H1 (cell line): Measurements from ENCODE around the gene KCNQ2. TPM values are rescaled to one million over a fixed set of nuclear protein-coding genes. Genes with fewer than 3 reads are reported as not detected.
A peak's percentile ranks its signal among the peaks of the same experiment; 100 is the strongest.

Experiments
- CTCF ChIA-PET: fragments of 300-600 bp; sonication (Branson Sonifier 250); formaldehyde crosslinking; loops from one replicate; lab custom pipeline; 2021; ENCODE audit not compliant: partially characterized antibody; lab: Charles Lee
- POLR2A ChIA-PET: fragments of 300-600 bp; sonication (Branson Sonifier 250); formaldehyde crosslinking; loops from one replicate; lab custom pipeline; 2021; ENCODE audit warnings: inconsistent platforms; ENCODE audit not compliant: partially characterized antibody; lab: Charles Lee
- DNase-seq, 2 experiments: peaks; one replicate each; pipeline versions ENCODE4 v3.0.0 to v3.0.0-alpha.2; 2010 to 2022; ENCODE audit warnings: low spot score in 2 of 2, low read depth in 1 of 2, mixed read lengths in 1 of 2
- FAIRE-seq: peaks from 2 replicates; lab custom pipeline; 2011; peaks lifted over from hg19 to GRCh38; lab: Jason Lieb, UNC
- H2AFZ ChIP-seq: 2 replicates; pipeline ENCODE4 v1.8.1; 2012; ENCODE audit warnings: low read length, inconsistent platforms
- H2AK5ac ChIP-seq: 2 replicates; pipeline ENCODE4 v1.6.1; 2013; ENCODE audit warnings: low read depth, low read length
- H2BK120ac ChIP-seq: replicated peaks from 2 replicates; pipeline ENCODE3; 2013; ENCODE audit warnings: low read depth, low read length, inconsistent platforms
- H2BK12ac ChIP-seq: 2 replicates; pipeline ENCODE4 v1.6.1; 2013; ENCODE audit warnings: low read depth, low read length
- H2BK15ac ChIP-seq: 2 replicates; pipeline ENCODE4 v1.6.1; 2013; ENCODE audit warnings: low read length
- H2BK20ac ChIP-seq: 2 replicates; pipeline ENCODE4 v1.6.1; 2013; ENCODE audit warnings: low read length
- H2BK5ac ChIP-seq: 2 replicates; pipeline ENCODE4 v1.6.1; 2013; ENCODE audit warnings: low read depth, low read length
- H3K14ac ChIP-seq: 2 replicates; pipeline ENCODE4 v1.6.1; 2013; ENCODE audit warnings: inconsistent platforms; ENCODE audit not compliant: insufficient read length
- H3K18ac ChIP-seq: 2 replicates; pipeline ENCODE4 v1.6.1; 2013; ENCODE audit warnings: low read length; ENCODE audit errors: extremely low read depth
- H3K23ac ChIP-seq: 2 replicates; pipeline ENCODE4 v1.6.1; 2013; ENCODE audit warnings: inconsistent platforms; ENCODE audit not compliant: insufficient read length
- H3K23me2 ChIP-seq: 2 replicates; pipeline ENCODE4 v1.6.1; 2013; ENCODE audit warnings: low read depth, low read length
- H3K27ac ChIP-seq: 2 replicates; pipeline ENCODE4 v1.6.1; 2011; ENCODE audit warnings: low read depth, low read length, inconsistent platforms
- H3K27me3 ChIP-seq, 4 experiments: replicated peaks in 1 of 4; 1 replicate in 1 of 4; 2 replicates in 3 of 4; pipeline versions ENCODE4 v1.6.1 to v1.8.1; 2011 to 2013; ENCODE audit warnings: low read length in 3 of 4, mild to moderate bottlenecking in 3 of 4, inconsistent platforms in 2 of 4, mixed read lengths in 2 of 4, moderate library complexity in 1 of 4; ENCODE audit not compliant: control insufficient read depth in 3 of 4, insufficient read depth in 3 of 4; ENCODE audit errors: extremely low read depth in 1 of 4
- H3K36me3 ChIP-seq, 4 experiments: 2 replicates each; pipeline versions ENCODE4 v1.6.1 to v1.8.1; 2011 to 2013; ENCODE audit warnings: mild to moderate bottlenecking in 4 of 4, low read length in 3 of 4, moderate library complexity in 2 of 4, control low read depth in 1 of 4, inconsistent platforms in 1 of 4; ENCODE audit not compliant: insufficient read depth in 4 of 4, control insufficient read depth in 2 of 4
- H3K4ac ChIP-seq: replicated peaks from 2 replicates; pipeline ENCODE3; 2013; ENCODE audit warnings: low read length, low read depth, mixed read lengths, inconsistent platforms; ENCODE audit not compliant: insufficient read length
- H3K4me1 ChIP-seq, 4 experiments: replicated peaks in 1 of 4; 1 replicate in 1 of 4; 2 replicates in 3 of 4; pipeline versions ENCODE4 v1.6.1 to v1.8.1; 2011 to 2013; ENCODE audit warnings: low read length in 3 of 4, inconsistent platforms in 2 of 4, mixed read lengths in 1 of 4; ENCODE audit not compliant: insufficient read depth in 4 of 4, control insufficient read depth in 3 of 4
- H3K4me2 ChIP-seq, 2 experiments: 2 replicates each; pipeline versions ENCODE4 v1.6.1 to v1.8.1; 2011 to 2013; ENCODE audit warnings: low read depth in 2 of 2, low read length in 2 of 2, control low read depth in 1 of 2, inconsistent platforms in 1 of 2, mild to moderate bottlenecking in 1 of 2; ENCODE audit not compliant: insufficient read depth in 1 of 2
- H3K4me3 ChIP-seq, 4 experiments: fragments of 200-600, 300-600 bp in 1 of 4; sonication (generic), shearing (Covaris generic), sonication (Bioruptor Twin) in 1 of 4; 2 replicates each; pipeline versions ENCODE4 v1.5.1 to v1.8.1; 2011 to 2016; ENCODE audit warnings: low read length in 4 of 4, low read depth in 3 of 4, control low read depth in 2 of 4, inconsistent platforms in 2 of 4, mild to moderate bottlenecking in 2 of 4, mixed read lengths in 1 of 4, moderate library complexity in 1 of 4; ENCODE audit not compliant: insufficient read depth in 2 of 4; ENCODE audit errors: extremely low read depth in 1 of 4
- H3K56ac ChIP-seq: replicated peaks from 2 replicates; pipeline ENCODE3; 2013; ENCODE audit warnings: low read depth, mild to moderate bottlenecking, mixed read lengths, low read length, inconsistent platforms; ENCODE audit not compliant: insufficient read length
- H3K79me1 ChIP-seq: 2 replicates; pipeline ENCODE4 v1.6.1; 2013; ENCODE audit warnings: low read depth, low read length, control low read depth
- H3K79me2 ChIP-seq, 2 experiments: 2 replicates each; pipeline versions ENCODE4 v1.6.1 to v1.8.1; 2012 to 2013; ENCODE audit warnings: low read length in 2 of 2, mild to moderate bottlenecking in 2 of 2, inconsistent platforms in 1 of 2; ENCODE audit not compliant: insufficient read depth in 2 of 2, control insufficient read depth in 1 of 2
- H3K9ac ChIP-seq, 4 experiments: replicated peaks in 1 of 4; 1 replicate in 1 of 4; 2 replicates in 3 of 4; pipeline versions ENCODE4 v1.6.1 to v1.8.1; 2011 to 2013; ENCODE audit warnings: low read depth in 3 of 4, low read length in 3 of 4, control low read depth in 2 of 4, mild to moderate bottlenecking in 2 of 4, moderate library complexity in 2 of 4, inconsistent platforms in 1 of 4; ENCODE audit errors: extremely low read depth in 1 of 4
- H3K9me3 ChIP-seq, 2 experiments: 2 replicates each; pipeline versions ENCODE4 v1.6.1 to v1.8.1; 2012 to 2013; ENCODE audit warnings: mild to moderate bottlenecking in 2 of 2, moderate library complexity in 2 of 2, control low read depth in 1 of 2, inconsistent platforms in 1 of 2, low read depth in 1 of 2, low read length in 1 of 2, mixed read lengths in 1 of 2; ENCODE audit not compliant: insufficient read depth in 2 of 2
- H4K20me1 ChIP-seq, 2 experiments: replicated peaks in 1 of 2; 2 replicates each; pipeline versions ENCODE3 to v1.8.1; 2011 to 2013; ENCODE audit warnings: inconsistent platforms in 2 of 2, low read length in 2 of 2, mild to moderate bottlenecking in 1 of 2; ENCODE audit not compliant: insufficient read depth in 2 of 2, control insufficient read depth in 1 of 2
- H4K5ac ChIP-seq: 2 replicates; pipeline ENCODE4 v1.6.1; 2013; ENCODE audit warnings: low read length, low read depth, mixed read lengths, inconsistent platforms; ENCODE audit not compliant: insufficient read length
- H4K8ac ChIP-seq: 2 replicates; pipeline ENCODE4 v1.8.0; 2013; ENCODE audit warnings: mild to moderate bottlenecking, moderate library complexity, low read length, inconsistent platforms; ENCODE audit not compliant: insufficient read depth; ENCODE audit errors: extremely low read depth
- H4K91ac ChIP-seq: replicated peaks from 2 replicates; pipeline ENCODE3; 2013; ENCODE audit warnings: low read length, mixed read lengths, inconsistent platforms; ENCODE audit not compliant: insufficient read length
- CBX5 ChIP-seq: fragments of 300-800, 300-1000 bp; sonication (generic); IDR thresholded peaks from 2 replicates; pipeline ENCODE4 v1.7.1; 2016; ENCODE audit warnings: antibody characterized with exemption, low read length, low read depth
- GABPA ChIP-seq: IDR thresholded peaks from 2 replicates; pipeline ENCODE4 v1.6.1; 2011; ENCODE audit warnings: mild to moderate bottlenecking, low read length, moderate library complexity, borderline replicate concordance; ENCODE audit not compliant: insufficient read depth
- GTF2F1 ChIP-seq: IDR thresholded peaks from 2 replicates; pipeline ENCODE4 v1.6.1; 2012; ENCODE audit warnings: low read depth, low read length, improper control_type of control experiment, borderline replicate concordance
- POLR2A ChIP-seq, 2 experiments: IDR thresholded peaks; 1 replicate in 1 of 2; 2 replicates in 1 of 2; pipeline ENCODE4 v1.6.1; 2011; ENCODE audit warnings: low read depth in 2 of 2, low read length in 2 of 2, mild to moderate bottlenecking in 2 of 2; ENCODE audit errors: control extremely low read depth in 1 of 2
- SIN3A ChIP-seq, 2 experiments: IDR thresholded peaks in 1 of 2; conservative IDR thresholded peaks in 1 of 2; 2 replicates each; pipeline ENCODE4 v1.6.1; 2011 to 2012; ENCODE audit warnings: low read length in 2 of 2, improper control_type of control experiment in 1 of 2, low read depth in 1 of 2, mild to moderate bottlenecking in 1 of 2
- WGBS, 2 experiments: shearing (Covaris generic) in 1 of 2; methylation state at CpG; one replicate each; pipeline versions ENCODE4 v1.1.6 to v1.1.7; 2013 to 2015; ENCODE audit warnings: low lambda C conversion rate in 2 of 2, mixed read lengths in 2 of 2, inconsistent platforms in 1 of 2, low coverage in 1 of 2, missing lambda C conversion rate in 1 of 2; ENCODE audit not compliant: insufficient replicate concordance in 2 of 2, insufficient coverage in 1 of 2, insufficient read length in 1 of 2; ENCODE audit errors: extremely low coverage in 1 of 2, missing lambda C conversion rate in 1 of 2; 5-methylcytosine and 5-hydroxymethylcytosine counted together
- polyA plus RNA-seq, 7 experiments: library from polyadenylated mRNA; depleted of rRNA in 3 of 7; stranded (reverse) in 5 of 7; unstranded in 2 of 7; fragments of >200 nt in 5 of 7; fragments of 200-250 nt in 2 of 7; gene quantifications; 1 replicate in 5 of 7; 2 replicates in 1 of 7; 4 replicates in 1 of 7; pipeline versions ENCODE4 v1.2.1 to v1.2.3, GENCODE V29; 2011 to 2013; ENCODE audit warnings: missing spikeins in 2 of 7, mixed read lengths in 2 of 7
- total RNA-seq: library from RNA; stranded (reverse); fragmentation: NEBNext Ultra II Directional; extraction: Animal tissue kit (Norgen Biotek cat#: 25700); gene quantifications from 2 replicates; pipeline ENCODE4 v1.2.1, GENCODE V29; 2021
- TF ChIP-seq, protein P1 (sequence below): IDR thresholded peaks from 2 replicates; pipeline ENCODE4 v1.6.1; 2012; ENCODE audit warnings: low read length, inconsistent platforms

Gene KCNQ2
- total and polyA plus RNA-seq, 2 of the 8 experiments (the other 6 are each of a cell fraction or from before 2014, with no cell fraction given): 82.6 to 243 TPM

DNA sequence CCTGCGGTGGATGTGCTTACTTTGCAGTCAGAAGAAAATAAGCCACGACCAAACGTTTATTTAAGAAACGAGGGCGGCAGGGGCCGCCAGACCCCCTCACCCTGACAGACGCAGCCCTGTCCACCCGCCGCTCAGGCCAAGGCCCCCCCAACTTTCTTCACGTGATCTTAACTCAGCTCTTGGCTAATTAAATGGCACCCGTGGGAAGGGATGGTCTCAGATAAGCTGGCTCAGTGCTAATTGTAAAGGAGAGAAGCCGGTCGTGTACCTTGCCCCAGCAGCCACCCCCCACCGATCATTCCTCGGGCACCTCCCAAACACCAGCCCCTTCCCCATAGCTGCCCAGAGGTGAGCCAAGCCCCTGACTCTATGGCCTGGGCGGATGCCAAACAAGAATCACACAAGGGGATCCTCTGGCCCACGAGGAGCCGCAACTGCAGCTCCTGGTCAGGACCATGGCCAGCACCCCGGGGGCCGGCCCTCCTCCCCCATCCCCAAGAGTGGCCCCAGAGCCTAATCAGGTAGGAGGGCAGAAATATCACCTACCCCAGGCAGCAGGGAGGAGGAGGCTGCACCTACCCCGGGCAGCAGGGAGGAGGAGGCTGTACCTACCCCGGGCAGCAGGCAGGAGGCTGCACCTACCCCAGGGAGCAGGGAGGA, 11.2 kb downstream of the KCNQ2 start:
- Histone ChIP-seq H2AK5ac (no peak overlapping the region), H3K14ac (no peak overlapping the region), H2BK5ac (no peak overlapping the region), H3K4me2 (no peak overlapping the region), H3K27ac (no peak overlapping the region), H3K56ac (no peak overlapping the region), H2BK20ac (no peak overlapping the region), H3K23ac (no peak overlapping the region), H3K4ac (no peak overlapping the region), H4K8ac (peak overlapping the region; percentile 71; the same call in 1 of the 2 replicates), H3K9ac (no peak overlapping the region), H3K9me3 (no peaks in the 10 kb centered on the region), H3K23me2 (no peaks in the 10 kb centered on the region), H4K5ac (no peak overlapping the region), H3K4me1 (peaks cover 0 to 4% (median 3%) of the 10 kb centered on the region in 4 experiments; a peak in 5 of 7 replicates), H3K27me3 (no peaks in the 10 kb centered on the region), H3K18ac (no peak overlapping the region), H3K36me3 (peaks cover 0 to 5% (median 0%) of the 10 kb centered on the region in 4 experiments; a peak in 1 of 8 replicates), H4K91ac (no peak overlapping the region), H4K20me1 (peaks cover 31 to 48% of the 10 kb centered on the region in 2 experiments), H2BK12ac (no peak overlapping the region), H2AFZ (no peak overlapping the region), H3K4me3 (no peak overlapping the region), H2BK120ac (no peak overlapping the region), H2BK15ac (no peak overlapping the region), H3K79me1 (peaks cover 42% of the 10 kb centered on the region), H3K79me2 (peaks cover 0 to 70% of the 10 kb centered on the region in 2 experiments; a peak in 3 of 4 replicates)
- ChIA-PET POLR2A (interaction anchor here (0.7 to 2.3 kb wide), 2 partner anchors 10 to 21 kb away, joined by 3 to 8 read pairs; partner anchors contain the start of gene KCNQ2), CTCF (interaction anchor here (1.1 to 1.4 kb wide), 4 partner anchors 15 to 80 kb away, joined by 3 to 4 read pairs (median 4); no protein-coding TSS in a partner anchor)
- no peak for FAIRE-seq
- peak in 1 of 2 experiments; percentile 85 for DNase-seq
- TF ChIP-seq GABPA: peak; percentile 66; the same call in 1 of the 2 replicates
- no peak for TF ChIP-seq CBX5
- TF ChIP-seq, protein P1, sequence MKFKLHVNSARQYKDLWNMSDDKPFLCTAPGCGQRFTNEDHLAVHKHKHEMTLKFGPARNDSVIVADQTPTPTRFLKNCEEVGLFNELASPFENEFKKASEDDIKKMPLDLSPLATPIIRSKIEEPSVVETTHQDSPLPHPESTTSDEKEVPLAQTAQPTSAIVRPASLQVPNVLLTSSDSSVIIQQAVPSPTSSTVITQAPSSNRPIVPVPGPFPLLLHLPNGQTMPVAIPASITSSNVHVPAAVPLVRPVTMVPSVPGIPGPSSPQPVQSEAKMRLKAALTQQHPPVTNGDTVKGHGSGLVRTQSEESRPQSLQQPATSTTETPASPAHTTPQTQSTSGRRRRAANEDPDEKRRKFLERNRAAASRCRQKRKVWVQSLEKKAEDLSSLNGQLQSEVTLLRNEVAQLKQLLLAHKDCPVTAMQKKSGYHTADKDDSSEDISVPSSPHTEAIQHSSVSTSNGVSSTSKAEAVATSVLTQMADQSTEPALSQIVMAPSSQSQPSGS: no peak
- no peak for TF ChIP-seq GTF2F1
- TF ChIP-seq SIN3A (conservative IDR thresholded peaks at IDR 0.05 in 1 of 2, IDR thresholded peaks at IDR 0.05 in 1 of 2; ENCODE audit: low read depth in 1 of 2, low read length in 2 of 2): peak; percentile 86 to 87; a peak in 2 of 4 replicates
- no peak for TF ChIP-seq POLR2A (IDR thresholded peaks at IDR 0.05; ENCODE audit: control extremely low read depth in 1 of 2, low read depth in 2 of 2, low read length in 2 of 2)
- WGBS, 2 experiments: 82% methylated on average over 20 of the region's 22 CpGs; no CpG with 5 or more reads in 1 of the 2 experiments
